Measurements from ENCODE around the gene ABCC4. TPM values are rescaled to one million over a fixed set of nuclear protein-coding genes. Genes with fewer than 3 reads are reported as not detected.
A peak's percentile ranks its signal among the peaks of the same experiment; 100 is the strongest.
"Not testable (repeated sequence)": the region's sequence is repeated elsewhere in the genome, so short reads cannot be mapped to it uniquely, and the experiment has no call there.

The ABCC4 gene
- polyA plus RNA-seq, 10 donors: 2.3 to 4.0 (median 3.0) TPM

DNA sequence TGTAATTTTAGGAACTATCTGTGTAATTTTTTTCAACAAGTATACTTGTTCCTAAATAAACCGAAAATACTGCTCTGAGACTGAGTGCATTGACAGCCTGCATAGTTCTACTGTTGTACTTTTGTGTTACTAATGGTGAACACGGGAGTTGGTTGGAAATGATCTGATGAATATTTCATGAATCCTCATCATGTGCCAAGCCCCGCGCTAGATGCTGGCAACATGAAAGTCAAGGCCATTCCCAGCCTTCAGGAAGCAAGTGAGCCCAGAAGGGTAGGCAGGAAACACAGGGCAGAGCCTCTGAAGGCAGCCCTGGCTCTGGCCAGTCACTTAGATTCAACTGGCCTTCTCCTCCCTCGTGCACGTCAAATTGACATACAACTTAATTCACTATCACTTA is 106.1 kb downstream of the ABCC4 start:
- no peak for DNase-seq

DNA sequence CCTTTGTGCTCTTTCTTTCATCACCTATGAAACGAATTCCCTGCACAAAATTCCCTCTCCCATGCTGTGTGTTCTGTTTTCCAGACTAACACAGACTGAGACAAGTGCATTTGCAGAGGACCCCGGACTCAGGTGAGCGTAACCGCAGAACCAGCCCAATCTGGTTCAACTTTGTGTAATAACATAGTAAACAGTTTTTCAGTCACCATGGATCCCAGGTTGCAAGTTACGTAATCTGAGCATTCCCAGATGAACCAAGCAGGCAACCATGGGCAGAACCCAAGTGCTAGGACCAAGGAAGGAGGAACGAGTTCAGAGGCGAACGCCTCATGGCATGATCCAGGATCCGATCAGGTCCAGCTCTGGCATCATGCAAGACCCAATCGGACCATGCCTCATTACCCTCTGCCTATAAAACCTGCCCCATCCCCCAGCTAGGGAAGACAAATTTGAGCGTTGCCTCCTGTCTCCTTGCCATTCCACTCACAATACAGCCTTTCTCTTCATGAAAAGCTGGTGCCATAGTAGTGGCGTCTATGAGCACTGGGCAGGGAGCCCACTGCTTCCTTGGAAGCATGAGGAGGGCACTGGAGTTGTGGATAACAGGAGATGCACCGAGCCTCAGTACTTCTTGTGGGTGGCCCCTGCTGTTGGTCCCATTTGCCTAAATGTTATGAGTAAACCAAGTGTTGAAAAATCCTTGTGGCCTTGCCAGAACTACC is 107.6 kb downstream of the ABCC4 start:
- DNase-seq: no peak

DNA sequence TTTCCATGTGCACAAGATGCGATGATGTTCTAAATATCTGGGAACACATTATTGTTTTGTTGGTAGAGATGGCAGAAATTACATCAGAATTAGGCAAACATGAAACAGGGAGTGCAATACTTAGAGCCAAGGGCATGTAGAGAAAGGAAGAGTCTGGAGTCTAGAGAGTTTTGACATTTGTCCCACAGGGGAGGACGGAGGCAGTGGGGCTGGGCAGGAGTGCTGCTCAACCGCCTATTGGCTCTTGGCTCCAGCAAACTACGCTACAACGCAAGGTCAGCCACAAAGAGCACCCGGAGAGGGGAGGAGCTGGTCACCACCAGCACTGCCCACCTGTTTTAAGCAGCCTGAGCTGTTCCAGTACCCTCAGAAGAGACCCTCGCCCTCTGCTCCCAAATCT is 108.3 kb downstream of the ABCC4 start:
- DNase-seq: no peak

DNA sequence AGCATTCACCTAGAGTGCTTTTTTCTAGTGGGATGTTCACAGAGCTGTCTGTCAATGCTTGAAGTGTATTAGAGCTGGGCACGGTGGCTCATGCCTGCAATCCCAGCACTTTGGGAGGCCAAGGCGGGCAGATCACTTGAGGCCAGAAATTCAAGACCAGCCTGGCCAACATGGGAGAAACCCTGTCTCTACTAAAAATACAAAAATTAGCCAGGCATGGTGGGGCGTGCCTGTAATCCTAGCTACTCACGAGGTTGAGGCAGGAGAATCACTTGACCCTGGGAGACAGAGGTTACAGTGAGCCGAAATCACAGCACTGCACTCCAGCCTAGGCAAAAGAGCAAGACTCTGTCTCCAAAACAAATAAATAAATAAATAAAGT is 108.7 kb downstream of the ABCC4 start:
- DNase-seq: not testable (repeated sequence)

DNA sequence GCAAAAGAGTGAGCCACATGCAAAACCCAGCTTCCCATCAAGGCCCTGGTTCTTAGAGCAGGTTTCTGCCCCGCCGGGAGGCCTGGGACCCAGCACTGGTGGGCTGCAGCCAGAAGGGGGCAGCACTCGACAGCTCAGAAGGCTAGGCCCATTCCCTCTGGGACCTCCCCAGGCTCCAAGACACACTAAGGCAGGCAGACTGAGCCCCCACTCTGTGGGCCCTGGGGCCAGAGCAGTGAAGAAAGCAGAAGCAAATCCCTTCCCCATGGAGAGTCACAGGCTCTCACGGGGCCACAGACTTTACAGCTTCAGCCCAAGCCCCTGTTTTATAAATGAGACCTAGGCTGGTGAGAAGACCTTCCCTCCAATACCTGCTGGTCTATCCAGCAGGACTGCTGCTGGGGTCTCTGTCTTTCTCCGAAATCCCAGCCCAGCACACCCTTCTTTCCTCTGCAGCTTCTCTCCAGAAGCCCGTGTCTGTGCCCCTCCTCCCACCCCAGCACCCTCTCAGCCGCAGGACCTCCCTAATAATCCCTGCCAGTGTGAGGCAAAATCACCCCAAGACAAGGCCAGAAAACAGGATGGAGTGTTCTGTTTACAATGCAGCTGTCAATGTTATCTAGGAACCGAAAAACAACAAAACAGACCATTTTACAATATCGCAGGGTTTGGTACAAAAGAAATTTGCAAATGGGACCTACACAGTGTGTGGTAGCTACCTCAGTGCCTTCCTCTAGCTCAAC is 109.3 kb downstream of the ABCC4 start:
- DNase-seq: peak; percentile 38 to 71 (median 64)

DNA sequence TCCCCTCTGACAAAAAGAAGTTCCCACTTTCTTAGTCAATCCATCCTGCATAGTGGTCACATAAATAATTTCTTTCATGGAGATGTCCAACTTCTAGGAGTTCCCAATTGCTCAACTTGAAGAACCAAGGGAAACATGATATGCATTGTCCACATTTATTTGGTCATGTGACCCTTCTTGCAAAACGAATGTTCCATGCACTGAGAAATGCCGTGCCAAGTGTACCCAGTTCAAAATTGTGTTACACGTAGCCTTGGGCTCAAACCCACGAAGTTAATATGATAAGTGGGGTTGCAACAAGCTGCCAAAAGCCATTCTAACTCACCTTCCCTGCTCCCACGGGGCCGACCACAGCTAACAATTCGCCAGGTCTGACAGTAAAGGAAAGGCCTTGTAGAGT is 113.1 kb downstream of the ABCC4 start:
- DNase-seq: no peak

DNA sequence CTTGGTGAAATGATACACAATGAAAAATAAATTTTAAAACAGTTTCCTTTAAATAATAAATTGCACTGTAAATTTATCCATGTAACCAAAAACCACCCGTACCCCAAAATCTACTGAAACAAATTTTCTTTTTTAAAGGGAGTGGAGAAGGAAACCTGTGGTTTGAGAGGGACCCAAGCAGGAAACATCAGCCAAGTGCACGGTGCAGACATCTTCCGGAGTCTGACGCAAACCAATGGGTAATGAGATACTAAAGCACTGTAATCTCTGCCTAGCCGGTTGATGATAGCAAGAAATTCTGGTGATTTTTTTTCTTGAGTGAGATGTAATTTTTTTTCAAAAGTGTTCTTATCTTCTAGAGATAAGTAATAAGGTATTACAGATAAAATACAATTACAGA is 115.4 kb downstream of the ABCC4 start:
- no peak for DNase-seq

DNA sequence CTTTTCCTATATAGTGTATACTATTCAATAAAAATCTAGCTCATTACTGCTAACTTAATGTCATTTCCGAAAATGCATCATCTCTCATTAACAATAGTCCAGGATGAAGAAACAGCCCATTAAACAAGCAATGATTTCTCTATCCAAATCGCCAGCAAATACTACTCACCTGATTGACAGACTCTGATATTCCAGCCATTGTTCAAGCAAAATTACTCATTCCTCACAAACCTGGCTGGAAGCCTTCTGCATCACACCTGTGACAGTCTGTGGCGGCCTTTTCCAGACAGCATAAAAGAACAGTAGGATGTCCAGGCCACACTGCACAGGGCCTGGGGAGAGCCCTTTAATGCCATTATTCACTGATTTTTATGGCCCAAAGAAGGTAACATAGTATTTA is 115.9 kb downstream of the ABCC4 start:
- DNase-seq: no peak

DNA sequence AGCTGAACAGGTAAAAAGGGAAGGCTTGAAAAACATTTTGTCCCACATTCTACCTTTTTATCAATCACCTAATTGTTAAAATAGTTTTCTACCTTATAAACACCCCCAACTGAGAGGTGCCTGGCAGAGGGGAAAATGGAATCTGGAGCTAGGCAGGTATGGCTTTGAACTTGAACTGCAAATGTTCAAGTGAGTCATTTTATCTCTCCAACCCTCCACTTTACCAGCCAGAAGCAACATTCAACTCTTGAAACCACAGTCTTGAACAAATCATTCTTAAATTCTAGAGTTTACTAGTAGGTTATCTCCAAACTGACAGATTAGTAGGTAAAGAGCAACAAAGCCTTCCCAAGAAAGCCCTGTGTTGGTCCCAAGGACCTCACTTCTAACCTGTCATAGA is 116.9 kb downstream of the ABCC4 start:
- DNase-seq: no peak

DNA sequence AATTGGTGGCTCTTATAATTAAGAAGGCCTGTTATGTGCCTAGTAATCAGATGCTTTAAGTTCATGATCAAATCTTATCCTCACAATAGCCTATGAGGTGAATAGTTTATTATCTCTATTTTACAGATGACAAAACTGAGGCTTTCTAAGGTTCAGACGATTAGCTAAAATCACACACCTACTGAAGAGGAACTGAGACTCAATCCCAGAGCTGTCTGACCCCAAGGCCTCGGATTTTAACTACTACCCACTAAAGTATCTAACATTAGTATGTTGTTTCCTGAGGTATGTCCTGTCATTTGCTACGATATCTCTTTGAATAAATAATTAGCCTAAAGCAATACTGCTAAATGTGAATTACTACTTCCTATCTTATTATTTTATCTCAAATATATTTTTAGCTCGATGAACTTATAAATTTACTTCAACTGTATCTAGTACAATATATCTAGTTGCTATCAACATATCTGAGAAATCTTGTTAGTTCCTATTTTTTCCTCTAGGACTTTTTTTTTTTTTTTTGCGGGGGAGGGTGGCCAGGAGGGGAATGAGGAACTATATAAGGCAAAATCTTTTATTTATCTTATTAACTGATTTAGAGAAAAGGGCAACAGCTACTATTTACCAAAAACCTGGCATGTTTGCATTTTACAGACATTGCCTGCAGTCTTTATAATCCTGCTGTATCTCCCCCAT is 118.5 kb downstream of the ABCC4 start:
- no peak for DNase-seq

DNA sequence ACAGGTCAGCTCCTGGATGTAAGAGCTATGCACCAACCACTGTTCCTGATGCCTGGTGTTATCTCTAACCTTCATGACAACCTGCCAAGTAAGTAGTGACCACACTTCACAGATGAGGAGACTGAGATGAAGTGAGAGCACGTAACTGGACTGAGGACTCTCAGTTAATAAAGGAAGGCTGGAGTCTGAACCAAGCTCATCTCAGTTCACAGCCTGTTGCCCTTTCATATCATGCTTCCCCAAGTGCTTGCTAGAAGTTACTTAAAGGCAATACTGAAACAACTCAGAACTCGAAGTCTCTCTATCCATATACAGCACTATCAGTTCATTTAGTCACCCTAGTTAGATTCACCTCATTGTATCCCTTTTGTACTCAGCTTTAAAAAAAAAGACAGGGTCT is 119.7 kb downstream of the ABCC4 start:
- no peak for DNase-seq

DNA sequence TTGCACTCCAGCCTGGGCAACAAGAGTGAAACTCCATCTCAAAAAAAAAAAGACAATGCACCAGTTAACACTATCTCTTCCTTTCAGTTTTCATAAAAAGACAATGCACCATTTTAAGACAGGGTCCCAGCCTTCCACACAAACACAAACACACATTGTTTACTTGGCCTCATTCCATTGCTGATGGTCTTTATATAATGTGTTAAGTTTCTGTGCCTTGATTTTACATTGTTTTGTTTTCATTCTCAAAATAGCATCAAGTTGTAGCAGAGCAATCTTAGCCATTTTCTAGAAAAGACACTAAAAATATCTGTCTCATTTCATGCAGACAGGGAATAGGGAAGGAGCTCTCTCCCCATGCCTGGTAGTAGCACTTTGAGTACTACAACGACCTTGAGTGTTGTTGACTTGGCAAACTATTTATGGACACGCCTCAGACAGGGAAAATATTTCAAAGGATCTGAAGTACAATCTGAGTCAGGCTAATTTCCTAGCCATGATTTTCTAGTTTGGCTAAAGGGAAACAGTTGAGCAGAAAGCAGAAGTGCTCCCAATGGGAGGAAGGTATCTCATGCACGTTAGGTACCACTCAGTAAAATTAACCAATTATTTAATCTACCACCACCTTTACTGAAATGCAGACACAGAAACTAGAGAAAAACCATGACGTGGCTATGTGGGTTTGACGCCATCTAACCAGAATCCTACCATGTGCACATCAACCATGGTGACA is 120.6 kb downstream of the ABCC4 start:
- DNase-seq: no peak

DNA sequence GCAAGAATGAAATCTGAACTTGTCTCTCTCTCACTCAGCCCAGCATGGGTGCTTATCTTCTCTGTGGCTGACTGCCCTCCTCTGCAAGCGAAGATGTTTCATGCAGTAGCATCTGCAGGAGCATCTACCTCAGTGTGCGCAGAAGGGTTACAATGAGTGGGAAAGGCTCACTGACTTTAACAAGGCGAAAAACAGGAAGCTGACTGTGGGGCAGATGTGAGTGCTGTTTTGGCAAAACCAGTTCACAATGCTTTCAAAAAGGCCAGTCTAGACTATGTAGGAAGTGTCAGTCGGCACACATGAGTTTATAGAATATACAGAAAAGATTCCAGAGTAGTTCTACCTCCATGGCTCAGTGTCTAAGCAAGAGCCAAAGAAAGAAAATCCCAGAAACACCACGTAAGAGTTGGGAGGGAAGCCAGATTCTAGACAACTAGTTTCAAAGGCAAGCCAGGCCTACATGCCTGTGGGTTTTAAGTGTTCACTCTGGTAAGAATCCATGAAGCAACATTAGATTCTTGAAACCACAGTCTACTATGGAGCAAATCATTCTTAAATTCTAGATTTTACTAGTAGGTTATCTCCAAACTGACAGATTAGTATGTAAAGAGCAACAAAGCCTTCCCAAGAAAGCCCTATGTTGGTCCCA is 124.5 kb downstream of the ABCC4 start:
- DNase-seq: no peak

DNA sequence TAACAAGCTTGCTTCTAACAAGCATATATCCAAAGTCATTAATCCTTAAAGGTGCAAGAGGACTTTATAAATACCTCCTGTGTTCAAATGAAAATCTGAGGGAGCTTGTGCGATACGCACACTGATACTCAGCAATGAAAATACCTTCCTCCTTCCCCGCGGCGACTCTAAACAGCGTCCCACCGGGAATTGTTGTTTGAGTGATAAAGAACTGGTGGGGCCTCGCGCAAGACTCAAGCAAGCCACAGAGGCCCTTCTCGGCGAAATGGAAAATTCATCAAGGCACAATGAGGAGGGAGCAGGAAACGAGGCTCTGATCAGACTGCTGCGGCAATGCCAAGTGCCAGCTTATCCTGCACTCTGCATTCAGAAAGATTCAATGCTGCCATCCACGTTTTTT is 126.7 kb downstream of the ABCC4 start:
- no peak for DNase-seq

DNA sequence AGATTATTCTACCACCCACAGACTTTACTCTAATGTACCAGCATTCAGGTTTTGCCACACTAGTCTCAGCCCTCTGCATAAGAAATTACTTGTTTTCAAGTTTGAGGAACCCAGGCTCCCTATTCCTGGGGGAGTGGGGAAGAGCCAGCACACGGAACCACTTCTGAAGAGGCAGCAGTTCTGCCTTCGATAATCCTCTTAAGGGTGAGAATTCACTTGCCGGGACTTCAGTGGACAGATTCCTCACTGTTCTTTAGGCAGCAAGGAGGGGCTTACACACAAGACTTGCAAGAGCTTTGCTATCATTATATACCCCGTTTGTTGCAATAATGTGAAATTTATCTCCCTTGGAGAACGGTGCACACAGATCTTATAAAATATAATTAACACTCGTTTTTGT is 133.1 kb downstream of the ABCC4 start:
- no peak for DNase-seq

DNA sequence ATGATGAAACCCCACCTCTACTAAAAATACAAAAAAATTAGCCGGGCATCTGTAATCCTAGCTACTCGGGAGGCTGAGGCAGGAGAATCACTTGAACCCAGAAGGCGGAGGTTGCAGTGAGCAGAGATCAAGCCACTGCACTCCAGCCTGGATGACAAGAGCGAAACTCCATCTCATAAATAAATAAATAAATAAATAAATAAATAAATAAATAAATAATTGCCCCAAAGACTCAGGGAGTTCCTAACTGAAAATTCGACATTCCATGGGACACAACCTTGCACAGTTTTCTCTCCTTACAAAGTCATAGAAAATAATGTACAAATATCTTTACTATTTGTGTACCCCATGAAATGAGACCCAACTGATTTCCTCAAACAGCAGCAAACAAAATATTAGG is 134.2 kb downstream of the ABCC4 start:
- not testable (repeated sequence) for DNase-seq

DNA sequence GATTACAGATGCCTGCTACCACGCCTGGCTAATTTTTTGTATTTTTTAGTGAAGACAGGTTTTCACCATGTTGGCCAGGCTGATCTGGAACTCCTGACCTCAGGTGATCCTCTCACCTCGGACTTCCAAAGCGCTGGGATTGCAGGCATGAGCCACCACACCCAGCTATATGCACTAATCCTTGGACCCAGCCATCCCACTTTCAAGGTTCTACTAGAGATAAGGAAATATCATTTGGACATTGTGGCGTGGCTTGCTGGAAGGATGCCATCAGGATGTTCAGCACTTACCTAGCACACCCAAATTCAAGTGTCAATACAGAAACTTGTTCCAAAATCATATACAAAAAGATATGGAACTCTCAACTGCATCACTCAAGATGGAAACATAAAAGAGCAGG is 136.4 kb downstream of the ABCC4 start:
- no peak for DNase-seq

DNA sequence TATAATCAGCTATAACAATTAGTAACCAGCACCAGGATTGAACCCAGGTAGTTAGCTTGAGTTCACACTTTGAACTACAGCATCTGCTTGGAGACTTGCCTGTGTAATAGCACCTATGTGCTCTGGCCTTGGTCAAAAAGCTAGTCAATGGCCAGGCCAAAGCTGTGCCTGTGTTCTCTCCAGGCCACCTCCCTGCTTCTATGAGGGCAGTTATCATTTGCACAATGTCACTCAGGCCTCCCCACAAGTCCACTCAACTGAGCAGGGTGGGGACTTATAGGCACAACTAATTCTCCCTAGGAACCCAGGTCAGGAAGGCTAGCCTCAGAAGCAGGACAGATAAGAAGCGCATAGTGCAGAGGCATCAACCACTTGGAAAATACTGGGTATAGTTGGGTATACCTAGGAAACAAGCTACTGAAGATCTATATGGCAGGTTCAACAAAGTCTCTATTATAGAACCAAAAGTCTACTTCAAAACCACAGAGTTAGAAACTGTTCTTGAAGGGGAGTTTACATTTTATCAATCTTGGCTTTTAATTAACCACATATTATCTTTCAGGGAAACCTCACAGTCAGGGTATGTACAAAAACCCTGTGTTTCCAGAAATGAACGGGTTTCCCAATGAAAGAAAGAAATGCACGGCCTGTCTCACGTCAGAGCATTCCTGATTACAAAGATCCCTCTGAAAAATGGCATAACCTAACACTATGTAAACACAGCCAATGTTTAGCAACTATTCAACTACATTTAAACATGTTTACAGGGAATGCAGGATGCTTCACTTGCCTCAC is 140.9 kb downstream of the ABCC4 start:
- DNase-seq: no peak

DNA sequence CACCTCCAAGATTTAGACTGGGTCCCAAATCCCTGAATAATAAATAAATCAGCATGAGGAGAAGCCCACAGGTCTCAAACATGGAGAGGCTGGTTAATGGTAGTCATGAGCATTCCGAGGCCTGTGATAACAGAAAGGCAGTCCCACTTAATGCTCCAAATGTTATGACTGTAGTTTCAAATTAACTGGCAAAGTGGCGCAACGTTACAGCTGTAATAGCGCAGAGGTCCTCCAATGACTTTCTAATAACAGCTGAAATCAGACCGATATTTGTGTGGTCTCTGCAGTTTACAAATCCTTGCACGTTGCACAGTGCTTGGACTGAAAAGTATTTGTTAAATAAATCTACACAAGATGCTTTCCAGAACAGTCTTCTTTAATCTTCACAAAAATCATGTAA is 141.8 kb downstream of the ABCC4 start:
- no peak for DNase-seq

DNA sequence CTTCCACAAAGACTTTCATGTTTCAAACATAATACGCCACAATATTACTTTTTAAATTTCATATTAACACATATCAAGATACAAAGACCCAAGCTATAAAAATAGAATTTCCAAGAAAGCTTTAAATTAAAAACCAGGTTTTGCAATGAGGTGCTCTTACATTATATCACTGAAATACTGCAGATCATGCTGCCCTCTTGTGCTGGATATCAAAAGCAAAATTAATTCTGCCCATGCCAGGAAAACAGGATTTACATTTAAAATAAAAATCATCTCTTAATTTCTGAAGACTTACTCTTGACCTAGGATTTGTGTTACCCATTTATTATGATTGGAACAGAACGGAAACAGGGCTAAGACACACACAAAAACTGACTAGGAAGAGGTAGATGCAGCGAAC is 145.0 kb downstream of the ABCC4 start:
- peak; percentile 4 to 36 (median 10) for DNase-seq

DNA sequence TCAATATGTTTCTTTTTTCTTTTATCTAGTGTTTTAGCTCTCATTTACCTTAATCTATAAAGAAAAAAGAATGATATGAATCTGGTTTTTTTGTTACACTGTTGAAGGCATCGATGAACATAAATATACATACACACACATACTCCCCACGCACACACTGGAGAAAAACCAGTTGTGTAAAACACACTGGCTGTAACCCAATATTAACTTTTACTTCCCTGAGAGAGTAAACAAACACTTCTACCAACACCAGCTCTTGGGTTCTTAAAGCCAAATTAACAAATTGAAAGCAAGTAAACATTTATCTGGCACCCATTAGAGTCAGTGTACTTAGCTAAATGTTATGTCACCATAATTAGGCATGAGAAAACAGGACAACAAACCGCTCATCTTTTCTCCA is 145.7 kb downstream of the ABCC4 start:
- DNase-seq: no peak
